ENCODE results near the gene ZSWIM3. TPM values are rescaled to one million over a fixed set of nuclear protein-coding genes. Genes with fewer than 3 reads are reported as not detected.

Gene ZSWIM3
- total and polyA plus RNA-seq, 2 of the 13 experiments (the other 11 are each of a cell fraction or from before 2014, with no cell fraction given) = 5.2 to 5.8 TPM

DNA sequence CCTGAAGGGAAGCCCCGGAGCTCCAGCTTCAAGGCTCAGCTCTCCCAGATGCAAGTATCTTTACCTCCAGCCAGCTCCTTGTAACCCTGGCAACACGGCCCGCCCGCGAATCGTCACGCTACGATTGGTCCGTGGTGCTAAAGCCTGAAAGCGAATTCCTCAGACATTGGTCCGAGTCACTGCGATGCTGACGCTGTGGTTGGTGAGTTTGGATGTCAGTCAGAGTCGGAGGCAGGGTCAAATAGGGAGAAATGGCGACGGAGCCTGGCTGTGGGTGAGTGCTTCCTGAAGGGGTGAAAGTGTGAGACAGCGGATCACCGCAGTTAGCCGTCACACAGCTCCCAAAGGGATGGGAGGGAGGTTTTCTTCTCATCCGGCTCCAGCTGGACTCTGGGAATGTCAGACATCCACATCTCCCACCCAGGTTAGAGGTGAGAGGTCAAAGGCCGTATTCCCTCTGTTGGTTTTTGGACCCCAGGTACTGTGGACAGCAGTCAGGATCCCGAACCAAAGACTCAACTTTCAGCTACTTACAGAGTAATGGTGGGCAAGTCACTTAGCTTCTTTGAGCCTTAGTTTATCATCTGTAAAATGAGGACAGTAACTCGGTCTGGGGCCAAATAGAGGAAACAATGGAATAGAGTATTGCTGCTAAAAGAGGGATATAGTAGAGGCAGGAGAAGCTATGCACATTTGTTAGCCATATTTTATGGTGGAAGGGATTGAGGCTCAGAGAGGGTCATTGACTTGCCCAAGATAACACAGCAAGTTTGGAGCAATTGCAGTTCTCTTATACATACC lies 23.8 kb downstream of the ZSWIM3 start, which contains the start of gene ZSWIM1 (continued):
- TF ChIP-seq, protein P1, sequence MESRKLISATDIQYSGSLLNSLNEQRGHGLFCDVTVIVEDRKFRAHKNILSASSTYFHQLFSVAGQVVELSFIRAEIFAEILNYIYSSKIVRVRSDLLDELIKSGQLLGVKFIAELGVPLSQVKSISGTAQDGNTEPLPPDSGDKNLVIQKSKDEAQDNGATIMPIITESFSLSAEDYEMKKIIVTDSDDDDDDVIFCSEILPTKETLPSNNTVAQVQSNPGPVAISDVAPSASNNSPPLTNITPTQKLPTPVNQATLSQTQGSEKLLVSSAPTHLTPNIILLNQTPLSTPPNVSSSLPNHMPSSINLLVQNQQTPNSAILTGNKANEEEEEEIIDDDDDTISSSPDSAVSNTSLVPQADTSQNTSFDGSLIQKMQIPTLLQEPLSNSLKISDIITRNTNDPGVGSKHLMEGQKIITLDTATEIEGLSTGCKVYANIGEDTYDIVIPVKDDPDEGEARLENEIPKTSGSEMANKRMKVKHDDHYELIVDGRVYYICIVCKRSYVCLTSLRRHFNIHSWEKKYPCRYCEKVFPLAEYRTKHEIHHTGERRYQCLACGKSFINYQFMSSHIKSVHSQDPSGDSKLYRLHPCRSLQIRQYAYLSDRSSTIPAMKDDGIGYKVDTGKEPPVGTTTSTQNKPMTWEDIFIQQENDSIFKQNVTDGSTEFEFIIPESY (CRISPR knock-in tag; IDR thresholded peaks at IDR 0.05) = peak; percentile 35; the same call in 1 of the 2 replicates
- TF ChIP-seq DPF2 (CRISPR knock-in tag; IDR thresholded peaks at IDR 0.05; ENCODE audit: borderline replicate concordance, low read depth) (0 out of 2 replicates have a peak, but pooled peaks have one; percentile 4), ZNF580 (CRISPR knock-in tag; IDR thresholded peaks at IDR 0.05; ENCODE audit: borderline replicate concordance, low read depth) (peak; percentile 91; the same call in 1 of the 2 replicates), SMC3 (IDR thresholded peaks at IDR 0.05; ENCODE audit: low read length) (peak; percentile 39), ZNF747 (CRISPR knock-in tag; IDR thresholded peaks at IDR 0.05; ENCODE audit: borderline replicate concordance) (no peak), SP140L (CRISPR knock-in tag; IDR thresholded peaks at IDR 0.05; ENCODE audit: borderline replicate concordance) (no peak), ZNF768 (CRISPR knock-in tag; IDR thresholded peaks at IDR 0.05) (peak; percentile 87; the same call in 1 of the 2 replicates), ZNF891 (CRISPR knock-in tag; IDR thresholded peaks at IDR 0.05) (peak; percentile 60; the same call in 1 of the 2 replicates), ZNF766 (CRISPR knock-in tag; IDR thresholded peaks at IDR 0.05; ENCODE audit: borderline replicate concordance) (no peak; the same call in none of the 2 replicates), REL (CRISPR knock-in tag; conservative IDR thresholded peaks at IDR 0.05) (peak; percentile 69; the same call in 1 of the 2 replicates), TP53 (CRISPR knock-in tag; conservative IDR thresholded peaks at IDR 0.05) (no peak), ZNF790 (CRISPR knock-in tag; IDR thresholded peaks at IDR 0.05; ENCODE audit: borderline replicate concordance) (no peak), THYN1 (CRISPR knock-in tag; IDR thresholded peaks at IDR 0.05; ENCODE audit: borderline replicate concordance, low read depth) (no peak), ZNF260 (CRISPR knock-in tag; IDR thresholded peaks at IDR 0.05; ENCODE audit: borderline replicate concordance, low read depth) (no peak), ZBTB3 (CRISPR knock-in tag; IDR thresholded peaks at IDR 0.05; ENCODE audit: borderline replicate concordance, low read depth) (peak; percentile 84; the same call in 1 of the 2 replicates), ZNF331 (CRISPR knock-in tag; IDR thresholded peaks at IDR 0.05) (peak; percentile 66; the same call in 1 of the 2 replicates), ZNF124 (CRISPR knock-in tag; IDR thresholded peaks at IDR 0.05) (peak; percentile 93; the same call in 1 of the 2 replicates), HOXA5 (CRISPR knock-in tag; IDR thresholded peaks at IDR 0.05) (0 out of 2 replicates have a peak, but pooled peaks have one; percentile 41), FIP1L1 (IDR thresholded peaks at IDR 0.05; ENCODE audit: borderline replicate concordance, insufficient read depth, low read depth, low read length) (no peak)
- TF ChIP-seq, protein P2, sequence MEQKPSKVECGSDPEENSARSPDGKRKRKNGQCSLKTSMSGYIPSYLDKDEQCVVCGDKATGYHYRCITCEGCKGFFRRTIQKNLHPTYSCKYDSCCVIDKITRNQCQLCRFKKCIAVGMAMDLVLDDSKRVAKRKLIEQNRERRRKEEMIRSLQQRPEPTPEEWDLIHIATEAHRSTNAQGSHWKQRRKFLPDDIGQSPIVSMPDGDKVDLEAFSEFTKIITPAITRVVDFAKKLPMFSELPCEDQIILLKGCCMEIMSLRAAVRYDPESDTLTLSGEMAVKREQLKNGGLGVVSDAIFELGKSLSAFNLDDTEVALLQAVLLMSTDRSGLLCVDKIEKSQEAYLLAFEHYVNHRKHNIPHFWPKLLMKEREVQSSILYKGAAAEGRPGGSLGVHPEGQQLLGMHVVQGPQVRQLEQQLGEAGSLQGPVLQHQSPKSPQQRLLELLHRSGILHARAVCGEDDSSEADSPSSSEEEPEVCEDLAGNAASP (CRISPR knock-in tag; IDR thresholded peaks at IDR 0.05; ENCODE audit: borderline replicate concordance) = peak; percentile 95; the same call in 1 of the 2 replicates
- TF ChIP-seq, protein P3, sequence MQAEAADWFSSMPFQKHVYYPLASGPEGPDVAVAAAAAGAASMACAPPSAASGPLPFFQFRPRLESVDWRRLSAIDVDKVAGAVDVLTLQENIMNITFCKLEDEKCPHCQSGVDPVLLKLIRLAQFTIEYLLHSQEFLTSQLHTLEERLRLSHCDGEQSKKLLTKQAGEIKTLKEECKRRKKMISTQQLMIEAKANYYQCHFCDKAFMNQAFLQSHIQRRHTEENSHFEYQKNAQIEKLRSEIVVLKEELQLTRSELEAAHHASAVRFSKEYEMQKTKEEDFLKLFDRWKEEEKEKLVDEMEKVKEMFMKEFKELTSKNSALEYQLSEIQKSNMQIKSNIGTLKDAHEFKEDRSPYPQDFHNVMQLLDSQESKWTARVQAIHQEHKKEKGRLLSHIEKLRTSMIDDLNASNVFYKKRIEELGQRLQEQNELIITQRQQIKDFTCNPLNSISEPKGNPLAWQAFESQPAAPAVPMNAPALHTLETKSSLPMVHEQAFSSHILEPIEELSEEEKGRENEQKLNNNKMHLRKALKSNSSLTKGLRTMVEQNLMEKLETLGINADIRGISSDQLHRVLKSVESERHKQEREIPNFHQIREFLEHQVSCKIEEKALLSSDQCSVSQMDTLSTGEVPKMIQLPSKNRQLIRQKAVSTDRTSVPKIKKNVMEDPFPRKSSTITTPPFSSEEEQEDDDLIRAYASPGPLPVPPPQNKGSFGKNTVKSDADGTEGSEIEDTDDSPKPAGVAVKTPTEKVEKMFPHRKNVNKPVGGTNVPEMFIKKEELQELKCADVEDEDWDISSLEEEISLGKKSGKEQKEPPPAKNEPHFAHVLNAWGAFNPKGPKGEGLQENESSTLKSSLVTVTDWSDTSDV (CRISPR knock-in tag; IDR thresholded peaks at IDR 0.05) = no peak

Measured in HepG2 (cell line).